ENCODE measurements around the gene PUSL1.

The PUSL1 gene

DNA sequence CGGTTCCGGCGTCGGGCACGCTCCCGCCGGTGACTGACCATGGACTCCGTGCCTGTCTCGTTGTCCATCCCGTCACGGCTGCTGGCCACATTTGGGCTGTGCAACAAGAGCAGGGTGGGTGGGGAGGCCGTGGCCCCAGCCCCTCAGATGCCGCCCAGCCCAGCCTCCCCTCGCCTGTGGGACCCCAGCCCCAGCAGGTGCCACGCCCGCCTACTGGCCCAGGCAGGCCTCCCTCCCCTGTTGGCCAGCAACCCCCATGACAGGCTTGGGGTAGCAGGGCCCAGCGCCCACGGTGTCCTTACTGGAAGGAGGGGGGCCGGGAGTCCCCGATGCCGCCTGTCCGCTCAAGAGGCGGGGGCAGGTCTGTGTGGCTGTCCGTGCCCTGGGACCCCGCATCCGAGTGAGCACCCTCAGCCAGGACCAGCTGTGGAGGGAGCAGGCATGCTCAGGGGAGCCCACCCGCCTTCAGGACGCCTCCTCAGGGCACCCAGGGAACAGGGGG is 33.7 kb downstream of the PUSL1 start:
- no peak for DNase-seq

DNA sequence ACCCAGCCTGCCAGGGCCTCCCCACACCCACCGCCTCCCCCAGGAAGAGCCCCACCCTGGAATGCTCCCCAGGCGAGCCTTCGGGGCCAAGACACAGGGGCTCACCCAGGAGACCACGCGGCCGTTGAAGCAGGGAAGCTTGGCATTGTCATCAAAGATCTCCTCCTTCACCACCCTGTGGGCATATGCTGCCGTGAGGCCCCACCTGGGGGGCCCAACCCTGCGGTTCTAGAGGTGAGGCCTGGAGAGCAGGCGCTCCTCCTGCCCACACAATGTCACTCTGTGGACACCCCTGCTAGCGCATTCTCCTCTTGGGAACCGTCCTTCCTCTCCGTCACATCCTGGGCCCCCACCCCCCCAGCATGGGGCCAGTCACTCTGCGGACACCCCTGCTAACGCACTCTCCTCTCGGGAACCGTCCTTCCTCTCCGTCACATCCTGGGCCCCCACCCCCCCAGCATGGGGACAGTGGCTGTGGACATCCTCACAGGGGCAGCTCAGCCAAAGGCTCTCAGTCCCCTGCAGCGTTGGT is 34.3 kb downstream of the PUSL1 start:
- no peak for DNase-seq

DNA sequence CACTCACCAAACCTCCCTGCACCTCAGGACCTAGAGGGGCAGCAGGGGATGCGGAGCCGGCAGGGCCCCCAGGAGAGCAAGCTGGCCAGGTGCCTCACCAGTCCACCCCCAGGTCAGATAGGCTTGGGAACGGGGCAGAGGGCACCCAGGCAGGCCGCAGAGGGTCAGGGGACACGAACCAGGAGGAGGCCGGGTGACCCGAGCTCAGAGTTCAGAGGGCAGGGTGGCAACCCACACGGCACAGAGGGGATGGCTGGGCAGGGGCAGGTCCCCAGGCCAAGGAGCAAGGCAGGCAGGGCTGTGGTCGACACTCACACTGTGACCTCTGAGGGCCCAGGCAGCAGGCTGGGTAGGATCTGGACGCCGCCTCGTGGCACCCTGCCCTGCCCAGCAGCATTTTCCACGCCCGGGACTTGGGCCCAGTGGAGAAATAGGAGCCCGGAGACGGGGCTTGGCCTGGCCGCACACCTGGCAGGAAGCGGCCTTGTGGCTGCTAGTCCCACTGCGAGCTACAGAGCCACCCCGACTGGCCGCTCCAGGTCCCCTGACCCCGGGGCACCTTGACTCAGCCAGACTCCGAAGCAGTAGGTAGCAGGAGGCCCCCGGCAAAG is 35.5 kb downstream of the PUSL1 start:
- no peak for DNase-seq

DNA sequence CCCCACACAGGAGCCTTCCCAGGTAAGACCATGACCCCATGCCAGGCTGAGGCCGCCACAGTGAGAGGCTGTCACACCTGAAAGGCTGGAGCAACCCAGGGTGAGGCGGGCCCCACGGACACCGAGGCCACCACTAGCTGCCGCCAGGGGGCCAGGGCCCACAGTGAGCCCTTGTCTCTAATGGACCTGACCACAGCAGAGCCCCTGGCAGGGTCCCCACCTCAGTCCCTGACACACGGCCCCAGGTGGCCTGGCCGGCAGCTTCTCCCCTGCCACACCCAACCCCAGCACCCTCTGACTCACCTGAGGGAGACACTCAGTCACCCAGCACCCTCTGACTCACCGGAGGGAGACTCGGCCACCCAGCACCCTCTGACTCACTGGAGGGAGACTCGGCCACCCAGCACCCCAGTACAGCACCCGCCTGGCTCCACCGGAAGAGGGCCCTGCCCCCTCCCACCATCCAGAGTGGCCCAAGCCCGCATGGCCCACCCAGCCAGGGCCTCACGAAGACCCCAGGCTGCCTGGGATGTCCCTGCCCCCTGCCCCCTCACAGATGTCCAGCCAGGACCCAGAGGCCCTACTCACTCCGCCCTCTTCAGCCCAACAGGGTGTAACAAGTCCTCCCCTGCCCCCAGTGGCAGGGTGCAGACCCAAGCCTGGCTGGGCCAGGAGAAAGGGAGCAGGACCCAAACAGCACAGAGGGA is 36.4 kb downstream of the PUSL1 start:
- no peak for DNase-seq

DNA sequence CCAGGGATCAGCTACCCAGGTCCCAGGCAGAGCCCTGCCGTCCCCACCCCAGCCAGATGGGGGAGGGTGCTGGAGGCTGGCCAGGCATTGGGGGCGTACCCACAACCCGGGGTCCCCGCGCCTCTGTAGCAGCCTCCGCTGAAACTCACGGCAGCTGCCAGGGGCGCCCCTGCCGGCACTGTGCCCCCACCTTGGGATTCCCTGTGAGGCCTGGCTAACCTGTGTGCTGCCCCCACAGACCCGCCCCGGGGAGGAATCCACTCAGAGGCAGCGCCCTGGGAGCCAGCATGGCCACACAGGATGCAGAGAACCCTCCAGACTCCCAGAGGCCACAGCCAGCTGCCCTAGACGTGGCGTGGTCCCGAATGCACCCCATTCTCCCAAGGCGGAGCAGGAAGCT is 37.0 kb downstream of the PUSL1 start:
- no peak for DNase-seq

DNA sequence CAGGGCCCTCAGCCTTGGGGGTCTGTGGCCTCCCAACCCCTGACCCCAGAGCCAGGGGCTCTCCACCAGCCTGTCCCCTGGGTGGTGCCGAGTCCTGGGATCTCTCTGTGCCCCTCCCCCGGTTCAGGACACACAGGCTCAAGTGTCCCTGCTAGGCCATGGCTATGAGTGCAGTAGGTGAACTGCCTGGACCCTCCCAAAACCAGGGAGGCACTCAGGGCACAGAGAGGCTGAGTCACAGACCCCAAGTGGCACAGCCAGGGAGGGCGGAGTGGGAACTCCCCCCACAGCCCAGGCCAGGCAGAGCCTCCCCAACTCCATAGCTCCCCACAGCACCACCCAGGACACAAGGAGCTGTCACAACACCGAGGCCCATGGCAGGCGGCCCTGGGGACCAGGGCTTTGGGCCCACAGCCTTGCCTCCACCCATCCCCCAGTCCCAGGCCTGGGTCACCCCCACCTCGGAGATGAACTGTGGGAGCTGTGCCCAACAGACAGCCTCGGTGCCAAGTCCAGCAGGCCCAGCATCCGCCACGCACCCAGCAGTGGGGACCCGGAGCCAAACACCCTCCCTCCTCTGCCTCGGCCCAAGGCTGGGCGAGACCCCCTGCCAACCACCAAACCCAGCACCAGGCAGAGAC is 37.6 kb downstream of the PUSL1 start:
- DNase-seq: no peak

DNA sequence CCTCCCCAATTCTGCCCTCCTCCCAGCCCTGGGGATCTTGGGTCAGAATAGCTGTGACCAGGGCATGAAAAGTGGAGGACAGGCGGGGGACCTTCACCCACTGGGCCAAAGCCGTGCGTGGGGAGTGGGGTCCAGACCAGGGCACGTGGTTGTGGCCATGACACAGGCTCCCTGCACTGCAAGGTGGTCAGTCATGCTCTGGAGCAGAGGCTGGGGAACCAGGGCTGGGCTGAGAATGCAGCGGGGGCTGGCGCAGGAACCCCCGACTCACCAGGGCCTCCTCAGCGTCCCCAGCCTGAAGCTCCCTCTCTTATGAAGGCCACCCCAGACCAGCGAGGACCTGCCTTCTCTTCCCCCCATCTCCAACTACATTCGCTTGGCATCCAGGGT is 38.1 kb downstream of the PUSL1 start:
- no peak for DNase-seq

DNA sequence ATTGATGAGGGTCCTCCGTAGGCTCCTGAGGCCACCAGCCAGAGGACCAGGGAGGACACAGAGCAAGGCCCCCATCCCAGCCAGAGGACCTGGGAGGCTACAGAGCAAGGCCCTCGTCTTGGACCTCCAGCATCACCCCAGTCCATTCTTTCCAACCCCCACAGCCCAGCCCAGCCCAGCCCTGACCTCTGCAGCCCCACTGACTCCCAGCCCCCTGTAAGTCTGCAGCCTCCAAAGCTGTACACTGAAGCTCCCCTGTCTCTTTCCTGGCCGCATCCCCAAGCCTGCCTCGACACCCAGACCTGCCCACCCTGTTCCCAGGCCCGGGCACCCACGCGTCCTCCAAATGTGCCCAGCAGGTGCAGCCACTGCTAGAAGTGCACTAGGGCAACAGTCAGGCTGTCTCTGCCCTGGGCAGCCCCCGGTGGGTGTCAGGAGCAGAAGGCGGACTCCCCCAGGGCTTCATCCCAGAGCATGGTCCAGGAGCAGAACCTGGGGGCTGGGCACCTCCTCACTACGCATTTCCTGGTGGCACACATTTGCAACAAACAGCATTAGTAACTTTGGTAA is 38.7 kb downstream of the PUSL1 start:
- DNase-seq: no peak

DNA sequence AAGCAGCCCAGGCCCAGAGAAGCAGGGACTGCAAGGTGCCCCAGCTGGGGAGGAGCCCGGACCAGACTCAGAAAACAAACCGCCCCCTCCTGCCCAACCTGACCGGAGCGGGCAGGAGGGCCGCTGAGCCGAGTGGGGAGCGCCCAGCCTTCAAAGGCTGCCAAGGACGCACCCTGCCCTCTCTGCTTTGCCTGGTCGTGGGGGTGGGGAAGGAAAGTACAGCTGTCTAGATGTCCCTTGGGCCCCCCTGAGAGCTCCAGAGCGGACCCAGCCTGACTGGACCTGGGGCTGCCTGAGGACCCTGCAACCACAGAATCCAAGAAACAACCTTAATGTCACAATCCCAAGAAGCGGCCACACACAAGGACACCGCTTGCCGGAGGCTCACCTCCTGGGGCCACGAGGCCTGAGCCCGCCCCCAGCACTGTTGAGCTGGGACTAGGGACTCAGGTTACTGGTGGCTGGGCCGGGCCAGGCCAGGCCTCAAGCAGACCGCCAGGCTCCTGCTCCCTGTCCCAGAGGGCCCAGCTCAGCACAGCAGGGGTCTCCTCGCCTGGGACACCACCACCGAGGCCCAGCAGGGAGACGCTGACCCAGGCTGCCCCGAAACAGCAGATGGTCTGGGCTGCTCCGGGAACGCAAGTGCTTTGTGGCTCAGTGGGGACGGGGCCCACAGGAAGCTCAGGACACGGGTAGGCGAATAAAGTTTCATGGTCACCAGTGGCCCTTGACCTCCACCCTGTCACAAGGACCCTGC is 39.4 kb downstream of the PUSL1 start:
- no peak for DNase-seq

DNA sequence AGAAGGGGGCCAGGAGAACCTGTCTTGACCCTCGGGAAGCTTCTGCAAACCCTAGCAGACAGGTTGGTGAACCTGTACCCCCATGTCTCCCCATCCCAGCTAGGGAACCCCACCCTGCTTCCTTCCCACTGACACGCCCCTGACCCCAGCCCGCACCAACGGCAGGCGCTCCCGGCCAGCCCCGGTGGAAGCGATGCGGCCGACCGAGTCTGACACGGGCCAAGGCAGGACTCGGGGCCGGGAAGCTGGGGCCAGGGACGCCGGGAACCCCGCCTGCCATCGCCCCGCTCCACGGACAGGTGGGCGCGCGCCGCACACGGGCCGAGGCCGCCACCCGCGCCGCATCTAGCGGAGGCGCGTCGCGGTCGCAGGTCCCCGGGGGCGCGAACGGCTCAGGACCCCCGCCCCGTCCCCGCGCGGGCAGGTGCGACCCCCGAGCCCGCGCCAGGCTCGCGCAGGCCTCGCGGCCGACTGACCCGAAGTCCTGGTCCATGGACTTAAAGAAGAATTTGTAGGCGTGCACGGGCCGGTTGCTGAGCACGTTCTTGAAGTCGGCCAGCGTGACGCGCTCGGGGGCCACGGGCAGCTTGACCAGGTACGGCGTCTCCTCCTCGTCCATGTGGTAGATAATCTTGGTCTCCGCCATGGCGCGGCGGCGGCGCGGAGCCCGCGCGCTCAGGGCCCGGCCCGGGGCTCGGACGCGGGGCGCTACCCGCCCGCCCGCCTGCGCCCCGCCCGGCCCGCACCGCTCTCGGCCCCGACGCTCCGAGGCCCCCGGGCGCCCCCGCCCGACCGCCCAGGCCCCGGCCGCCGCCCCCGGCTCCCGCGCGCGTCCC is 40.2 kb downstream of the PUSL1 start:
- DNase-seq: no peak

DNA sequence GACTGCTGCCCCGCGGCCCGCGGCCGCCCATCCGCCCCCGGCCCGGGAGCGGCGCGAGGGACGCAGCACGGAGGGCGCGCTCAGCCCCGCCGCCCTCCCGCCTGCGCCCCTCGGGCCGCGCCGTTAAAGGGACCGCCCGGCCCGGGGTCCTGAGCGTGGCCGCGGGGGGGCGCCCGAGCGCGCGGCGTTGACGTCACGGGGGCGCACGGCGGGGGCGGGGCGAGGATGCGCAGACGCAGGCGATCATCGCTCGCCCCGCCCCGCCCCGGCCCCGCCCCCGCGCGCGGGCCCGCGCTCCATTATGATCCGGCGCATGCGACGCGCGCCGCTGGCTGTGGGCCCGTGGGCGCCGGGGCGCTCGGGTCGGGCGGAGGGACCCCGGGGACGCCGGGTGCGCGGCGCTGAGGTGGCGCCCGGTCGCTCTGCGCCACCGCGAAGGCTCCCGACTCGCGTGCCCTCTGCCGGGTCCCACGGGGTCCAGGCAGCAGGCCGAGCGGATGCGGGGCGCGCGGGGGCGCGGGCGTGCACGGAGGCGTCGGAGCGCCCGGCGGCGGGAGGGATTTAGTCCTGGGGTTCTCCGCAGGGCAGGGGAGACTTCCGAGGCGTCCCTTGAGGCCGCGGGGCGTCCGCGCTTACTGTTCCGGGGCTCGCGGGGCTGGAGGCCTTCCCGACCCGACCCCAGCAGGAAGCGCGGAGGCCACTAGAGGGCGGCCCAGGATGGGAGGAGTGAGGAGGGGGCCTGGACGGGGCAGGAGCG is 41.0 kb downstream of the PUSL1 start, which contains the start of gene DVL1:
Gene DVL1 (minus strand): TSS at position 163 of the 757 bp plus-strand sequence. CDS start 353 bp downstream, outside the sequence.
- no peak for DNase-seq

DNA sequence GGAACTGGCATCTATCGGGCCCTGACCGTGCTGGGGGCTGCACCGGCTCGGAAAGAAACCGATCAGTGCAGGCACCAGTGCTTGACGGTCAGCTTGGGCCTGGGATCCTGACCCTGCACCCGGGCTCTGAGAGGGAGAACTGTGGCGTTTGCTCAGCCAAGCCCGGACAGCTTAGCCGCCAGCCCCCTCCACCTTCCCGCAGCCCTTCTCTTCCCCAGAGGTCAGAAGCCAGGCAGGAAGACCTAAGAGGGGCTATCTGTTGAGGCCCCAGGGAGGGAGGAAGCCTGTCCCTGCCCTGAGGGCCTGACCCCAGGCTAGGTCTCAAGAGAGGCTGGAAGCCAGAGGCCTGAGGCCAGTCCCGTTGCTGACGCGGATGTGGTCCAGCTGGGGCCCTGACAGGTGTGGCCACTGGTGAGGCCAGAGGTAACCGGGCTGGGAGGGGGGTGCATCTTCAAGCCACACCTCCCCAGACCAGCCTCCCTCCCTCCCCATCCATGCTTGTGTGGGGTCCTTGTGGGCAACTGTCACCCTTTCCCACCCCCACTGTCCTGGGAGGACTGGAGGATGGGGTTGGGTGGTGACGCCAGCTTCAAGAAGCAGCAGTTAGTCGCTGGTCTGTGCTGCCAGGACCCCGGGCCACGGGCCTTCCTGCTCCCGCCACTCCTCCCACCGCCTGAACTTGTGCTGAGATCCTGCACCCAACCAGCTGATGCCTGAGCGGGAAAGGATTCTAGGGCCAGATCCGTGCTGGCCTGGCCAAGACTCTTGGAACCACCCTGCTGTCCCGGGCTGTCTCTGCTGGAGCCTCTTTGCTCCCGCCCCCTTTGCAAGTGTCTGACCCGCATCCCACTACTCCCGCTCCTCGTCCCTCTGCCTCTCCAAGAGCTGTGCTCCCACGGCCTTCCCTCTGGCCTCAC is 43.4 kb downstream of the PUSL1 start:
- DNase-seq: no peak

DNA sequence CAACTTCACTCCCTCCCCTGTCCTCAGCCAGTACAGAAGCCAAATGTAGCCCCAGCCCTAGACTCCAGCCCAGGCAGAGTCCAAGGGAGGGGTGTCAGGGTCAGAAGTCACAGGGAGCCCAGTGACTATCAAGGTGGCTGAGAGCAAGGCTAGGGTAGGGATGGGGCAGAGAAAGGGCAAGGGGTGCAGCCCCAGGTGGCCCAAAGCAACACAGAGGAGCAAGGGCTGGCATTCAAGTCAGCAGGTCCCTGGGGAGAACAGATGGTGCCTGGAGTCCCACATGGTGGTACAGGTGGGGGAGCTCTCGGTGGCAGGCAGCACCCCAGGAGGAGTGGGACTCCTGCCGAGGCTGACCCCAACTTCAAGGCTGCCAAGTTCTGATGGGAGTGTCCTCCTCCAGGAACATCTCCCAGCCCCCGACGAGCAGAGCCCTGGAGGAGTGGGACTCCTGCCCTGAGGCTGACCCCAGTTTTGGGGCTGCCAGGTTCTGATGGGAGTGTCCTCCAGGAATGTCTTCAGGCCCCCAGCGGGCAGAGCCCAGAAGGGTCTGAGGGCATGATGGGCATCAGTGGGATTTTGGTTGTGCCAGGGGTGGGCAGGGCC is 44.5 kb downstream of the PUSL1 start:
- no peak for DNase-seq

DNA sequence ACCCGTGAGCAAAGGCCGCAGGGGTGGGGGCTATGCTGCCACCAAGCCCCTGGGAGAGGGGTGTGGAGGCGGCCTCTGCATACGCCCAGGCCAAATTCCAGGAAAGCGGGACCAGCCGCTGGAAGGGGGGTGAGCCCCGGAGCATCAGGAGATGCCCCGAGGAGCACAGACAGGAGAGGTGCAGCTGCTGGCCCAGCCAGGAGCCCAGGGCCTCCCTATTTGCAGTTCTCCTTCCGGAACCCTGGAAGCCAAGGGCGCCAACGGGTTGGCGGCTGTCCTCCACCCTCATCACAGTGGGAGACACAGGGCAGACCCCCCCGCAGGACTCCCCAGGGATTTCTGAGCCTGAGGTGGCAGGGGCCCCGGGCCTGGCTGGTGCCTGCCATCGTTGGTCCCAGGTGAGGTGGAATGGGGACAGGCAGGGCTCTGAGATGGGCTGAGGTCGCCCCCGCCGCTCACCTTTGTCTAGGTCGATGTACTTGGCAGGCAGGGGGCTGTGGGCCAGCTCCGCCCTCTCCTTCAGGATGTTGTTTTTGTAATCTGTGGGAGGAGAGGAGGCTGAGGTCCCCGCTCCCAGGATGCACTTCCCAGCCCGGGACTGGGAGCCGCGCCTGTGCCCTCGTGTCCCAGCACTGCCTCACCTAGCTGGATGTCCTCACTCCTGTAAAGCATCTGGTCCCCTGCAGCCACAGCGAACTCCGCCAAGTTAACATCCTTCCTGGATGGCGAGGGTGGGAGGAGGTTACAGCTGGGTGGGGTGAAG is 45.2 kb downstream of the PUSL1 start:
- no peak for DNase-seq

DNA sequence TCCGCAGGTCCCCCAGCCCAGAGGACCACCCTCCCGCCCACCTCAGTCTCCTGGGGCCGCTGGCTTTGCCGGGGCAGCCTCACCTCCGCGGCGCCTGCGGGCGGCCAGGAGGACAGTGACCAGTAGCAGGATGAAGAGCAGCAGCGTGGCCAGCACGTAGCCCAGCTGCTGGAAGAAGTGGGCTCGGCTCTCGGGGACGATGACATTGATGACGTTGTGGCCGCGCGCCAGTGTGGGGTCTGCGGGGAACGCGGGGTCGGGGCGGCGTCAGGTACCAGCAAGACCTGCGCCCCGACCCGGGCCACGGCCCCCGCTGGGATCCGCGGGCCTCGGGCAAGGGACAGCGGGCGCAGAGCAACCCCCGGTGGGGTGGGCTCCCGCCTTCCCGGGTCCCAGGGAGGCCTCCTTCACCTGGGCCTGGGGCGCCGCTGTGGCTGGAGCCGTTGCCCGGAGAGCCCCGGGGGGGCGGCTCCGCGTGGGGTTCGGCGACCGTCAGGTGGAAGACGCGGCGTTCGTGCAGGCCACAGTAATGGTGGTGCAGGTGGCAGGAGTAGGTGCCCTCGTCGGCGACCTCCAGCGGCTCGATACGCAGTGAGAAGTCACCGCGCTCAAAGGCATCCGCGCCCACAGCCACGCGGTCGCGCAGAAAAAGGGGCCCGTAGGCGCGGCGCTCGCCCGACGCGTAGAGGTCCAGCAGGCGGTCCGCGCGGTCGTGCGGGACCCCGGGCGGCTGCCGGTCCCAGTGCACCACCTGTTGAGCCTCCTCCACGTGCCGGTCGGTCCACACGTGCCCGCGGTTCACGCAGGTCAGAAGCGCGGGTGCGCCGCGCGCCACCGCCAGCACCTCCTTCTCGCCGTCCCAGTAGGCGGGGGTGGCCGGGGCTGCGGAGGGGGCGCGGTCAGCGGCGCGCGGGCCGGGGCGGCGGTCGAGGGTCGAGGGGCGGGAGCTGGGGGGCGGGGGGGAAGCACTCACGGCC is 46.2 kb downstream of the PUSL1 start:
- DNase-seq: no peak

DNA sequence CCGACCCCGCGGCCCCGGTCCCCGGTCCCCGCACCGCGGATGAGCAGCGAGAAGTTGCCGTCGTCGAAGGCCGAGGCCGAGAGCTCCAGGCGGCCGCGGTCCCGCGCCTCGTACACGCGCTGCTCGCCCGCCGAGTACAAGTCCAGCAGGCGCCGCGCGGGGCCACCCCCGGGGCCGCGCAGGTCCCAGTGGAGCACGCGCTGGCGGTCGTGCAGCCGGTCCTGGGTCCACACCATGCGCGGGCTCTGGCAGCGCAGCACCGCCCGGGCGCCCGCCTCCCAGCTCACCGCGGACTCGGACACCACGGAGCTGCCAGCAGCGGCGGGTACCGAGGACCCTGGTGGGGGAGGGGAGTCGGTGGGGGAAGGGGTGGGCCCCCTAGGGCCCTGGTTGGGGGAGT is 47.0 kb downstream of the PUSL1 start:
- no peak for DNase-seq

DNA sequence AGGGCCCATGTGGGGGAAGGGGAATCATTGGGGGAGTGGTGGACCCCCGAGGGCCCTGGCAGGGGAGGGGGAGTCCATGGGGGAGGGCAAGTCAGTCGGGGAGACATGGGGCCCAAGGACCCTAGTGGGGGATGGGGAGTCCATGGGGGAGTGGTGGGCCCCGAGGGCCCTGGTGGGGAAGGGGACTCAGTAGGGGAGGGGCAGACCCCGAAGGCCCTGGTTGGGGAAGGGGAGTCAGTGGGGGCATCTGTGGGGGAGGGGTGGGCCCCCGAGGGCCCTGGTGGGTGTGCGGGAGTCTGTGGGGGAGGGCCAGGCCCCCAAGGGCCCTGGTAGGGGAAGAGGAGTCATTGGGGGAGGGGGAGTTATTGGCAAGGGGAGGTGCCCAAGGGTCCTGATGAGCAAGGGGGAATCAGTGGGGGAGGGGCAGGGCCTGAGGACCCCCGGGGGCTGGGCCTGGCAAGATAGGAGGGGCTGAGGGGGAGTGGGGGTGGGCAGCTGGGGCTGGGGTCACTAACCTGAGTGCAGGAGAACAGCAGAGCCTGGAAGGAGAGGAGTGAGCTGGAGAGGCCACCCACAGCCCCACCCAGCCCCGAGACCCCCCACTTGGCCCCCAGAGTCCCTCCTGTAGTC is 47.9 kb downstream of the PUSL1 start:
- DNase-seq: no peak
